PC-3 (cell line): Measurements from ENCODE around the gene ETFB.

Source experiments
- CTCF ChIP-seq: fragments of 300-600 bp; sonication (generic); conservative IDR thresholded peaks from 2 replicates; pipeline ENCODE4 v1.5.1; 2017; ENCODE audit warnings: antibody characterized with exemption, low read depth, mild to moderate bottlenecking, low read length
- EZH2 ChIP-seq: fragments of 300-600 bp; sonication (generic); IDR thresholded peaks from one replicate; pipeline ENCODE4 v1.6.1; 2017; ENCODE audit warnings: antibody characterized with exemption, mild to moderate bottlenecking, low read length; ENCODE audit not compliant: unreplicated experiment
- EZH2phosphoT487 ChIP-seq: fragments of 300-600 bp; sonication (generic); IDR thresholded peaks from 2 replicates; pipeline ENCODE4 v1.6.1; 2018; ENCODE audit warnings: mild to moderate bottlenecking, antibody characterized with exemption, low read length, borderline replicate concordance

DNA sequence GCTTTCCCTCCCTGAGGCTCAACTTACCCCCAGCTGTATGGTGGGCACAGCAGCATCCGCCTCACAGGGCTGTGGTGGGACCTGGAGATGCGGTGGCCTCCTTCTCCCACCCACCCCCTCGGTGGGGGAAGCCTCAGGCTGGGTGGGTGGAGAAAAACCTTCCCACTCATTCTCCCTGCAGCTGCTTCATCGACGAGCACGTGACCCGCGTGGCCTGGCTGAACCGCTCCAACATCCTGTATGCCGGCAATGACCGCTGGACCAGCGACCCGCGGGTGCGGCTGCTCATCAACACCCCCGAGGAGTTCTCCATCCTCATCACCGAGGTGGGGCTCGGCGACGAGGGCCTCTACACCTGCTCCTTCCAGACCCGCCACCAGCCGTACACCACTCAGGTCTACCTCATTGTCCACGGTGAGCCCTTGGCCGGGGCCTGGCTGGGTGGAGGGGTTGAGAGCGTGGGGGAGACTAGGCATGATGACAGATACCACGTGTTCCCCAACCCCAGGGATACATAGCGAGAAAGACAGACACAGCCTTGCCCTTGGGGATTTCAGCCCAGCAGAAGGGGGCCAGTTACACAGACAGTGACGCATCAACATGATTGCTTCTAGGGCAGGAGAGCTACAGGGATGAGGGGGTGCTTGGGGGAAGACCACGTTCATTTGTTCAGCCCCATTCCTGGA, 42.6 kb downstream of the ETFB start:
- no peak for TF ChIP-seq CTCF
- no peak for TF ChIP-seq EZH2phosphoT487
- TF ChIP-seq EZH2: no peak
